Measurements from ENCODE around the gene GALNT18. TPM values are rescaled to one million over a fixed set of nuclear protein-coding genes. Genes with fewer than 3 reads are reported as not detected.

Gene GALNT18
- total RNA-seq, 1 donor from 2014 or later: 24.4 TPM

DNA sequence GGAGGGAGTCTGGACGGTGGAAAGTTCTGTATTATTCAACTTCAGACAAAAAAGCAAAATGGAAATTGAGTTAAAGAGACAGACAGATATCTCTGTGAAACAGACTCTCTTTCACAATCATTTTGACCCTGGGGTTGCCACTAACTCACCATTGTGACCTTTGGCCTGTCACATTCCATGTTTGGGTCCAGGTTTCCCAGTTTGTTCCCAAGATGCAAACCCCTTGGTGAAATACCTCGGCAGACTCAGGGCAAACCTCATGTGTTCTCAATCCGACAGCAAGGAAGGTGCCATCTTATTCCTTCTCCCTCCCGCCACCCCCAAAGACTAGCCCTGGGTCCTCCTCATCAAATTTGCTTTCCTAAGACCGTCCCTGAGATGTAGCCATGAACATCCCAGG lies 41.8 kb downstream of the GALNT18 start:
- TF ChIP-seq, protein P1, sequence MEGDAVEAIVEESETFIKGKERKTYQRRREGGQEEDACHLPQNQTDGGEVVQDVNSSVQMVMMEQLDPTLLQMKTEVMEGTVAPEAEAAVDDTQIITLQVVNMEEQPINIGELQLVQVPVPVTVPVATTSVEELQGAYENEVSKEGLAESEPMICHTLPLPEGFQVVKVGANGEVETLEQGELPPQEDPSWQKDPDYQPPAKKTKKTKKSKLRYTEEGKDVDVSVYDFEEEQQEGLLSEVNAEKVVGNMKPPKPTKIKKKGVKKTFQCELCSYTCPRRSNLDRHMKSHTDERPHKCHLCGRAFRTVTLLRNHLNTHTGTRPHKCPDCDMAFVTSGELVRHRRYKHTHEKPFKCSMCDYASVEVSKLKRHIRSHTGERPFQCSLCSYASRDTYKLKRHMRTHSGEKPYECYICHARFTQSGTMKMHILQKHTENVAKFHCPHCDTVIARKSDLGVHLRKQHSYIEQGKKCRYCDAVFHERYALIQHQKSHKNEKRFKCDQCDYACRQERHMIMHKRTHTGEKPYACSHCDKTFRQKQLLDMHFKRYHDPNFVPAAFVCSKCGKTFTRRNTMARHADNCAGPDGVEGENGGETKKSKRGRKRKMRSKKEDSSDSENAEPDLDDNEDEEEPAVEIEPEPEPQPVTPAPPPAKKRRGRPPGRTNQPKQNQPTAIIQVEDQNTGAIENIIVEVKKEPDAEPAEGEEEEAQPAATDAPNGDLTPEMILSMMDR (IDR thresholded peaks at IDR 0.05; ENCODE audit: borderline replicate concordance): no peak
- intact Hi-C loops (cut with micrococcal nuclease): no loop called here
- Histone ChIP-seq H3K4me3 (no peak overlapping the region), H3K27ac (replicated peaks) (peak overlapping the region; percentile 88), H3K27me3 (ENCODE audit: low read depth) (no peaks in the 10 kb centered on the region), H3K4me1 (peaks cover 97% of the 10 kb centered on the region), H3K9me3 (replicated peaks) (no peaks in the 10 kb centered on the region), H3K36me3 (no peaks in the 10 kb centered on the region)
- DNase-seq: no peak

DNA sequence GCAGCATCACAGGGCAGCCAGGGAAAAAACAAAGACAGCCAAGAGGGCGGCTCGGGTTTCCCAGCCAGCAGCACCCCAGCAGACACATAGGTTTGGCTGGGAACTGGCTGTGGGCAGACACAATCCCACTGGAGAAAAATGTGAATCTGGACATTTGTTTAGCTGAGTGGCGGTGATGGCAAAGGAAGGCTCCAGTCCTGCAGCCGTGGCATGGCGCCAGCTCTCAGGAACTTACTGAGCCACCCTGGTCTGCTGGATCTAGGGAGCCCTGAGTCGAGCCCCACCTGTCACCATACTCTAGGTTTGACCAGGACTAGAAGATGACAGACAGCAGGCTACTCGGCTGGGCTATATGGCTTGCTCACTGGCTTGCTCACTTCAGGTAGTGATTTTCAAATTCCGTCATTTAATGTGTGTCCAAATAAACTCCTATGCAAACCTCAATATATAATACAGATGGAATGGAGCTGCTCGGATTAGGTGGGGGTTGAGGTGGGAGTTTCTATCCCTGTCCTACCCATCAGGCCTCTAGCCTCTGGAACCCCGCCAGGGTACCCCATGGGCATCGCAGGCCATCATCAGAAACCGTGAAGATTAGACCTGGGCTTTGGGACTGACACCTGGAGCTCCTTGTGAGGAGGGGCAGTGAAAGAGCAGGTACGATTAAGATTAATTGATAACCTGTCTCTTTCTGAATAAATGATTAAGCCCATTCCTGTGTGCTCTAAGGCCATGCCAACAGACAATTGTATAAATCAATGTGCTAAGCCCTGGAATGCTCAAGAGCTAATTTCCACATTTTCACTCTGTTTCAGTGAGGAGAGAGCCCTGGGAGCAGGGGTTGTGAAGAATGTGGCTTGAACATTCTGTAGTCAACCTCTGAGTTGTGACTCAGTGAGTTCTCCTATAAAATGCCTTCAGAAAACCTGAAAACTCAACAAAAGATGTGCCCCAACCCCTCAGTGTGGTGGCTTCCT lies 42.5 kb downstream of the GALNT18 start:
- H3K4me3 ChIP-seq: no peak overlapping the region
- H3K4me1 ChIP-seq: peaks cover 96% of the 10 kb centered on the region
- intact Hi-C loops (cut with micrococcal nuclease): no loop called here
- TF ChIP-seq, protein P1 (IDR thresholded peaks at IDR 0.05; ENCODE audit: borderline replicate concordance): no peak
- no peaks in the 10 kb centered on the region for H3K36me3 ChIP-seq
- no peaks in the 10 kb centered on the region for H3K27me3 ChIP-seq (ENCODE audit: low read depth)
- no peaks in the 10 kb centered on the region for H3K9me3 ChIP-seq (replicated peaks)
- H3K27ac ChIP-seq (replicated peaks): peak overlapping the region; percentile 88
- peak; percentile 36 for DNase-seq

DNA sequence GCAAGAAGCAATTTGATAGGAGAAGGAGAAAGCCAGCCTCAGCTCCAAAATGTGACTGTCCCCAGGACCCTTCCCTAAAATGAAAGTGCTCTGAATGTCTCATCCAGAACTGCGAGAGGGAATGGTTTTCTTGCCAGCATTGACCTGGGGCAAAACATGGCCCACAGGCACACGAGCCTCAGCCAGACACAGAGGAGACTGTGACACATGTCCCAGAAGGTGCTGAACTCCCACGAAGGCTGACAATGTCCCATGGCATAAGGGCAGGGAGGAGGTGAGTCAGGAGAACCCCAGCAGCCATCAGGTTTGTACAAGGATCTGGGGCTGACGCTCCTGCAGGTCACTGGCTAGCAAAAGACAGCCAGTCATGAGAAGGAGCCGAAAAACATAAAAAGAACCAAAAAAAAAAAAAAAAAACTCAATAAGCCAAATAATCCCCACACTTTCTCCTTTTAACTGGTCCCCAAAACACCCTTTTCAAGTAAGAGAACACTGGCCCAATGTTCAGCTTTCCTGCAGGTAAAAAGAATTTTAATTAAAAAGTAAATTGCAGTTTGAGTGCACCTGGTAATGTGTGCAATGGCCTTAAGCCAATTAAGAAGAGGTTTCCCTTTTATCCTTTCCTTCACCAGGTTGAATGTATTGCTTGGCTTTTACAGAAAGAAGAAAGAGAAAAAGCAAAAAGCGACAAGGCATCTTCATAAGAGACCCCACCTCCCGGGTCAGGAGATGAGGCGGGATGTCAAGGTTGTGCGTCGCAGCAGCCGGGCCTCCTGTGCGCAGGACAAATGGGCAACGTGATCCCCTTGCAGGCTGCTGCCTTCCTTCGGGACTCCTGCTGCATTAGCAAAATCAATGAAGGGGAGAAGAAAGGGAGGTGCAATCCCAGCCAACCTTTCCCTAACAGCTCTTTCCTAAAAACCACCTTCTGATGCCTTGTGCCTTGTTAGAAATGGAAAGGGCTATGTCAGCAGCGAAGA lies 43.6 kb downstream of the GALNT18 start:
- intact Hi-C loops (cut with micrococcal nuclease): no loop called here
- no peaks in the 10 kb centered on the region for H3K36me3 ChIP-seq
- no peaks in the 10 kb centered on the region for H3K9me3 ChIP-seq (replicated peaks)
- no peaks in the 10 kb centered on the region for H3K27me3 ChIP-seq (ENCODE audit: low read depth)
- TF ChIP-seq, protein P1 (IDR thresholded peaks at IDR 0.05; ENCODE audit: borderline replicate concordance): no peak
- H3K4me1 ChIP-seq: peaks cover 88% of the 10 kb centered on the region
- no peak for DNase-seq
- no peak overlapping the region for H3K4me3 ChIP-seq
- peak overlapping the region; percentile 88 for H3K27ac ChIP-seq (replicated peaks)

DNA sequence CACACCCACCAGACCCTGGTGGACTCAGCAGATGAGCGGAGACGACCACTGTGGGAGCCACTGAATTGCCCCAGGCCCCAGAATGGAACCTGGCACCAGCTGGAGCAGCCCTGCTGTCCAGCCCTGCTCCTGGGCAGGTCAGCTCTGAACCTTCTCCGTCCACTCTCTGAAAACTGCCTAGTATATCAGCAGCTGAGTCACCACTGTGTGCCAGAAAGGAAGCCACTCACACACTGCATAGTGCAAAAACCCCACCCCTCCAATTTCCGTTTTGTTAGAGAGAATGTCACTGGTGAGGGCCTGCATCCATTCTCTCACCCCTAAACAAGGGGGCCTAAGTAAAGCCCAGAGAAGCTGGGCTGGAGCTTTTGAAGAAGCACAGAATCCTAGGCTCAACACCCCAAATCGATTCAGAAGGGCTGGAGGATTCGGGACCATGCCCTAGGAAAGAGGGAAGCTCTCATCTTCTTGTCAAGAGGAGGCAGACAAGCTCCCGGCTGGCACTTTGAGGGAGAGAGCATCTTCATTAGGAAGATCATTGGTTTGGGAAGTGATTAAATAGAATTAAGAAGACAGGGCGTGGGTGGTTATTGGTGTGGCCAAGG lies 44.5 kb downstream of the GALNT18 start:
- Histone ChIP-seq H3K27me3 (ENCODE audit: low read depth) (no peaks in the 10 kb centered on the region), H3K9me3 (replicated peaks) (no peaks in the 10 kb centered on the region), H3K27ac (replicated peaks) (peak overlapping the region; percentile 67), H3K4me3 (no peak overlapping the region), H3K36me3 (no peaks in the 10 kb centered on the region), H3K4me1 (peaks cover 83% of the 10 kb centered on the region)
- no peak for DNase-seq
- TF ChIP-seq, protein P1 (IDR thresholded peaks at IDR 0.05; ENCODE audit: borderline replicate concordance): no peak
- intact Hi-C loops (cut with micrococcal nuclease): no loop called here
